ENCODE data around the gene RSPO1.
"Not testable (repeated sequence)": the region's sequence is repeated elsewhere in the genome, so short reads cannot be mapped to it uniquely, and the experiment has no call there.

The RSPO1 gene

GRCh38 chr1:37612186-37612585 lies 22.5 kb downstream of the RSPO1 start:
- DNase-seq = no peak

GRCh38 chr1:37609994-37610393 lies 24.7 kb downstream of the RSPO1 start:
- DNase-seq = no peak

GRCh38 chr1:37609002-37609401 lies 25.7 kb downstream of the RSPO1 start:
- DNase-seq = no peak

GRCh38 chr1:37606481-37607263 lies 28.0 kb downstream of the RSPO1 start:
- no peak for DNase-seq

- no peak for DNase-seq
Observed at GRCh38 chr1:37605806-37606474, 28.8 kb downstream of the RSPO1 start.

- no peak for DNase-seq
Observed at GRCh38 chr1:37605061-37605650, 29.5 kb downstream of the RSPO1 start.

DNA sequence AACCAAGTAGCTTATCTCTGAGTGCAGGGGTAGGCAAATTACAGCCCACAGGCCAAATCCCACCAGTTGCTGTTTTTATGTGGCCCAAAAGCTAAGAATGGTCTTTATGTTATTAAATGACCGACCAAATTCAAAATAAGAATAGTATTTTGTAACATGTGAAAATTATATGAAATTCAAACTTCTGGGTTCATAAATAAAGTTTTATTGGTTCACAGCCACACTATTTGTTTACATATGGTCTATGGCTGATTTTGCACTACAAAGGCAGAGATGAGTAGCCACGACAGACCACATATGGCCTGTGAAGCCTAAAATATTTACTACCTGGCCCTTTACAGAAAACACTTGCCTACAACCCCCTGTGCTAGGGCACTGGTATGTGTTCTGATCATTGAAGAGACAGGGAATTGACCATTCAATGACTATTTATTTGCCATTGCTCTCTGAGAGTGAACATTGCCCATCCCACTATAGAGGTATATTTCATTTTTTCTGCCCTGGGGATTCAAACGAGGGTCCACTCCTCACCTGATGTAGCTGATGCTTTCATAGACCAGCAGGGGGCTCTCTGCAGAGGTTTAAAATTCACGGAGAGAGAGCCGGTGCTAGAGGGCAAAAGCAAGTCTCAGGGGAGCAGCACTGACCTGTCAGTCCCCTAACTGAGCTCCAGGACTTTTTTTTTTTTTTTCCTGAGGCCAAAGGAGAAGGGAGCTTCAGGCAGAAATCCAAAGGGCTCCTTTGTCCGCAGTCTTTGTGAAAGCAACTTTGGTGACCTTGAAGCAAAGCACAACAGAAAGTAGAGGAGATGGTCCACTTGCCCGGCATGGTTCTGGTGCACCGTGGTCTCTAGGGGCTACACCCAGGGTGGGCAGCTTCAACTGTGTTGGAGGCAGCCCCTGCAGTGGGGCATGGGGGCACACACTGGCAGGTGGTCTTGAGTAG lies 31.7 kb downstream of the RSPO1 start:
- peak; percentile 63 for DNase-seq

- no peak for DNase-seq
Observed at GRCh38 chr1:37601441-37601840, 33.3 kb downstream of the RSPO1 start.

- no peak for DNase-seq
Observed at GRCh38 chr1:37599940-37600339, 34.8 kb downstream of the RSPO1 start.

GRCh38 chr1:37596182-37596667 lies 38.5 kb downstream of the RSPO1 start:
- DNase-seq = no peak

GRCh38 chr1:37595440-37596181 lies 39.1 kb downstream of the RSPO1 start, which contains the start of gene GNL2:
Gene GNL2 (minus strand): TSS chr1:37595937. CDS start chr1:37595822, 115 bp downstream.
- peak; percentile 100 for DNase-seq

DNA sequence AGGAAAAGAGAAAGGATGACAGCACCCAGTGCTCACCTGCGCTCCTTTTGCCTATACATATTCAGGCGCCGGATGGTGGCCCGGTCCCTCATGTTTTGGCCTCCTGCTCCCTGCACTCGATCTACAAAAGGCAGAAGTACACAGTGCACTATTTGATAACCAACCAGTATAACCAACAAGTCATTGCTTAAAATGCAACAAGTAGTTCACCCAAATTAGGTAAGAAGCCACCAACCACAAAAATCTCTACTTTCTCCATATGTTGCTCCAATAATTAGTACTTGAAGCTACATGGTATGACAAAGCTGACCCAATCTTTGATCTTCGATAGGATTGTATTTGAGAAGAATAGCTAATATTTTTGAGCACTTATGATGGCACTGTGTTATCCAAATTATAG lies 41.0 kb downstream of the RSPO1 start:
- no peak for DNase-seq

DNA sequence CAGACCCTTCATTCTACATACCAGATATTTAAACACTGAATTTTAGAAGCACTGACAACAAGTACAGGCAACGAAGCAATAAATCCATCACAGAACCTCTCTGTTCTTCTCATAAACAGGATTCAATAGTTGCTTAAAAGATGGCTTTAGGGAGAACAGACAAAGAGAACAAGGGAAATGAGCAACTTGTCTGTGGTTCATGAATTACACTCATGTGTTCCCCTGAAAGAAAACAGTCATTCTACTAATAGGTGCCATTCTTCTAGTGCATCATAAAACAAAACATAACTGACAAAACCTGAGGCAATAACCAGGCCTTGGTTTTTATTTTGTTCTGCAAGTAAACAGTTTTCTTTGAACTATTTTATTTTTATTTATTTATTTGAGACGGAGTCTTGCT lies 45.8 kb downstream of the RSPO1 start:
- no peak for DNase-seq

DNA sequence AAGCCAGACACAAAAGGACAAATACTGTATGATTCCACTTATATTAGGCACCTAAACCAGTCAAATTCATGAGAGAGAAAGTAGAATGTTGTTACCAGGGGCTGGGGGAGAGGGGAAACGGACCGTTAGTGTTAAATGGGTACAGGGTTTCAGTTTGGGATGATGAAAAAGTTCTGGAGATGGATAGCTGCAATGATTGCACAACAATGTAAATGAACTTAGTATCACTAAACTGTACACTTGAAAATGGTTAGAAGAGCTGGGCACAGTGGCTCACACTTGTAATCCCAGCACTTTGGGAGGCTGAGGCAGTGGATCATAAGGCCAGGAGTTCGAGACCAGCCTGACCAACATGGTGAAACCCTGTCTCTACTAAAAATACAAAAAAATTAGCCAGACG lies 50.1 kb downstream of the RSPO1 start:
- not testable (repeated sequence) for DNase-seq

DNA sequence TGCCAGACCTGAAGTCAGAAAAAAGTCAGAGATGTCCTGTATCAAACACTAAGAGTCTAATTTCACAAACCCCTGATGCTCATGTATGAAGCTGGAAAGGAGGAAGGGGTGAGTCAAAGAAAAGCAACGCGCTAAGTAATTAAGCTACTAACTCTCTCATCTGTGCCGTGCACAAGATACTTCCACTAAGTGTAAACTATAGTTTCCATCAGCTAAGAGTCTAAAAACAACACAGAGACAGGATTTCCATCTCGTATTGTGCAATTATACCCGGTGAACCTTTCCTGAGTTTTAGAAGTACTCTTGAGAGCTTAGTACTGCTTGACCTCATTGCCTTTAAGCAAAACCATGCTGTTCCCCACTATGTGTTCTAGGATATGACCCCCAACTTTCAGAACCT lies 59.0 kb downstream of the RSPO1 start:
- no peak for DNase-seq

DNA sequence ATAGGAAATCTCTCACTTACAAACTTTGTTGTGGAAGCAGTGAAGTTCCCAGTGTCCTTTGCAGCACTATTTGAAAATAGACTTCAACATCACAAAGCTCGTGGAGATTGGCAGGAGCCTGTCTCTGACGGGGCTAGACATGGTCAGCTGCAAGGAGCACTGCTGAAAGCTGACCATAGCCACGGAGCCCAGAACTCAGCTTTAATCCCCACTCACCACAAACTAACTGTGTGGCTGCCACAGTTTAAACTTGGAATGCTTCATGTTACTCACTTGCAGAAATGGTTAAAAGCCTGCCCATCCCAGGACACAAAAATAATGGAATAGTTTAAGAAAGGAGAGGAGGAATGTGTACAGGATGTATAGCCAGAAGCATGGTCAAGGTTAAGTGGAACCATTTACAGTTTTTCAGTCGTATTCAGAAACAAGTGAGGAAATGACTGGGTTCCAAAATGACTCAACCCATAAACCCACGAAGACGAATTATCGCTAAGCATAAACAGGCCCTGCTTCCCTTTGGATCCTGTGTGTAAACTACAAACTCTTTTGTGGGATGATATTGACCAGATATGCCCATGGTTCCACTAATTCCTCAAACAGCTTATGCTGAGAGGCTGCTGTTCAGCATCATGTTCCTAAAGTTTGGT lies 59.7 kb downstream of the RSPO1 start:
- no peak for DNase-seq

DNA sequence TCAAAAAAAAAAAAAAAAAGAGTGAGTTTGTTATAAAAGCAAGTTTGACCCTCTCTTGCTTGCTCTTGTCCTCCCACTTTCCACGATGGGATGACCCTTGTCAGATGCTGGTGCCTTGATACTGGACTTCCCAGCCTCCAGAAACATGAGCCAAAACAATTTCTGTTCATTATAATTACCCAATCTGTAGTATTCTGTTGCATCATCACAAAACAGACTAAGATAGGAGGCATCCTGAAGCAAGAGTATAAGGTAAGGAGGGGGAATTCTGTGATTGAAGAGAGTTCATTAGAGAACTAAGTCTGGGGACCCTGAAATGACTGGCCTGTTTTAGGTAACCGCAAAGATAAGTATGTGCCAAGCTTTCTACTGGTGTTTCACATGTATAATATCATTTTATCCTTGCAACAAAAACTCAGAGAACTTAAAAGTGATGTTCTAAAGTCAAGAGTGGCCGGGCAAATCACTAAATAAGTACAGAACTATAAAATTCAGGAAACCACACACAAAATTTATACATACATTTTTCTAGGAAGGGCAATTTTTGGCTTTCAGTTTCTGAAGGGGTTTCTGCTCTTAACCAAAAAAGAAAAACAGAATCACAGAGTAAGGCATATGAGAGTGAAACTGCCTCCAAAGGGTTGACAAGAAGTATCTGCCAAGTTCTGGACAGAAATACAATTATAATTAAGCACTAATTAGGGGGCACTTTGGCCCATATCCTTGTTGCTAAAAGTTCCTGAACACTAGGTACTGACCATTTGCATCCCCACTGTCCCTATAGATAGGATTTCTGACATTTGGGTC lies 64.0 kb downstream of the RSPO1 start:
- no peak for DNase-seq

- DNase-seq = no peak
Observed at GRCh38 chr1:37567023-37567422, 67.7 kb downstream of the RSPO1 start.

DNA sequence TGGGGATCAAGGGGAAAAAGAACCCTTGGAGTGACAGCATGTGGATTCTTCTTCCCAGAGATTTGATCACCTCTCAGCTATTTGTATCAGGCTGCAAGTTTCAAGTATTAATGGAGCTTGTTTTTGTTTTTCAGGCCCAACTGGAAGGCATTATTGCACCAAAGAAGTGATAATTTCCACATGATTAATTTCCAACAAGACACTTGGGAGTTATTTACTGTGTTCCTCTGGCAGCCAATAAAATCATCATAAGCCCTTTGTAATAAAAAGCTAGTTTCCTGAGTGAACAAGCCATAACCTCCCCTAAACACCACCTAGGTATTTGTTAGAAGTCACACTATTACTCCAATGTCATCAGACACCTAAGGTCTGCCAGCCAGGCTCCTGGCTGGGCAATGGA lies 69.8 kb downstream of the RSPO1 start:
- DNase-seq = no peak

DNA sequence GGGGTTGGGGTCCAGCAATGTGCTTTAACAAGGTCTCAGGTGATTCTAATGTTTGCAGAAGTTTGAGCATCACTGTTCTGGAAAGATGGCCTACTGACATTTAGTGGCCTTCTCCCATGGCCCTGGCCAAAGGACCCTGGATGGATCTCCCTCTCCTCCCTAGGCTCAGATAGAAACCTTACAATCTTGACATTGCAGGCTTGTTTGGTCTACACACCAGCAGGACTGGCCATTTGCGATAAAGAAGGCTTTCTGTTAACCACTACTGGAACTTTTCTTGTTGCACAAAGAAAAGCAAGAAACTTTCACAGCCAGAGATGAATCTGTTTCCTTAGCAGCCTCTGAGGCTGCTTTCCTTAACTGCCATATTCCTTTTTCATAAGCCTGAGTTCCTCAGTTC lies 71.7 kb downstream of the RSPO1 start:
- no peak for DNase-seq

Data from NCI-H2029 (cell line).